ENCODE measurements around the gene NOS3. TPM values are rescaled to one million over a fixed set of nuclear protein-coding genes. Genes with fewer than 3 reads are reported as not detected.
A peak's percentile ranks its signal among the peaks of the same experiment; 100 is the strongest.

Gene NOS3
- total and polyA plus RNA-seq, 9 of the 15 experiments (the other 6 are each of a cell fraction or from before 2014, with no cell fraction given), result 1.1 to 121 (median 23.6) TPM

- no peak for TF ChIP-seq PTTG1 (tag; IDR thresholded peaks at IDR 0.05; ENCODE audit: low read depth)
- TF ChIP-seq SIN3A (IDR thresholded peaks at IDR 0.05; ENCODE audit: borderline replicate concordance in 2 of 2, control insufficient read depth in 1 of 2, low read depth in 2 of 2, low read length in 2 of 2), result peak; percentile 64 to 69; a peak in 2 of 4 replicates
- TF ChIP-seq ZNF408 (CRISPR knock-in tag; IDR thresholded peaks at IDR 0.05; ENCODE audit: low read depth), result no peak
- 0 out of 2 replicates have a peak, but pooled peaks have one; percentile 33 for TF ChIP-seq NR2F6 (CRISPR knock-in tag; IDR thresholded peaks at IDR 0.05)
- peak in 1 of 2 experiments; percentile 6 for TF ChIP-seq E2F6 (IDR thresholded peaks at IDR 0.05; ENCODE audit: borderline replicate concordance in 1 of 2, extremely low read depth in 1 of 2, insufficient read depth in 1 of 2, insufficient read length in 1 of 2, low read depth in 1 of 2, low read length in 1 of 2, poor library complexity in 1 of 2, severe bottlenecking in 1 of 2)
- peak; percentile 76; the same call in 1 of the 2 replicates for TF ChIP-seq ZBTB17 (CRISPR knock-in tag; IDR thresholded peaks at IDR 0.05)
- TF ChIP-seq HLTF (IDR thresholded peaks at IDR 0.05), result no peak
- TF ChIP-seq ESRRB (CRISPR knock-in tag; IDR thresholded peaks at IDR 0.05; ENCODE audit: borderline replicate concordance), result no peak
- no peak for TF ChIP-seq CEBPG (CRISPR knock-in tag; IDR thresholded peaks at IDR 0.05)
- no peak for TF ChIP-seq CEBPG (tag; conservative IDR thresholded peaks at IDR 0.05 in 1 of 2, IDR thresholded peaks at IDR 0.05 in 1 of 2)
- no peak for TF ChIP-seq YBX1 (IDR thresholded peaks at IDR 0.05)
- TF ChIP-seq ATF1 (CRISPR knock-in tag; IDR thresholded peaks at IDR 0.05), result no peak
- TF ChIP-seq ATF1 (tag; IDR thresholded peaks at IDR 0.05), result peak; percentile 84
- TF ChIP-seq PTBP1 (IDR thresholded peaks at IDR 0.05; ENCODE audit: low read depth, low read length), result no peak
- TF ChIP-seq JUND (IDR thresholded peaks at IDR 0.05; ENCODE audit: borderline replicate concordance, low read depth, low read length), result peak; percentile 100
- peak; percentile 99; the same call in 2 of the 3 replicates for TF ChIP-seq JUND (tag; IDR thresholded peaks at IDR 0.05; ENCODE audit: borderline replicate concordance, low read depth, low read length)
- no peak; the same call in 1 of the 2 replicates for TF ChIP-seq DNMT1 (IDR thresholded peaks at IDR 0.05)
- TF ChIP-seq ELK1 (CRISPR knock-in tag; IDR thresholded peaks at IDR 0.05), result no peak
- TF ChIP-seq RBM17 (IDR thresholded peaks at IDR 0.05; ENCODE audit: borderline replicate concordance, low read depth, low read length), result no peak
- TF ChIP-seq ILF3 (IDR thresholded peaks at IDR 0.05; ENCODE audit: borderline replicate concordance), result no peak
- TF ChIP-seq ZFPM2 (CRISPR knock-in tag; IDR thresholded peaks at IDR 0.05), result no peak
- TF ChIP-seq MCM3 (IDR thresholded peaks at IDR 0.05), result no peak
- peak; percentile 99 for TF ChIP-seq ATF3 (IDR thresholded peaks at IDR 0.05)
- peak; percentile 97 for TF ChIP-seq ATF3 (CRISPR knock-in tag; conservative IDR thresholded peaks at IDR 0.05)
- no peak for TF ChIP-seq NR3C1 (CRISPR knock-in tag; IDR thresholded peaks at IDR 0.05)
- TF ChIP-seq EGR1 (conservative IDR thresholded peaks at IDR 0.05), result no peak; the same call in none of the 2 replicates
Measured at GRCh38 chr7:151038951-151039849, 48.4 kb downstream of the NOS3 start (continued).

Data from K562 (cell line).